GM21717 (cell line): ENCODE data around the gene ACSL3.
"Not testable (repeated sequence)": the region's sequence is repeated elsewhere in the genome, so short reads cannot be mapped to it uniquely, and the experiment has no call there.

Experiments used
- ATAC-seq: cut with Tn5 transposase; IDR thresholded peaks from one replicate; pipeline ENCODE4 v1.9.1; 2021; ENCODE audit warnings: mild to moderate bottlenecking, moderate library complexity; ENCODE audit not compliant: unreplicated experiment

ACSL3 gene

DNA sequence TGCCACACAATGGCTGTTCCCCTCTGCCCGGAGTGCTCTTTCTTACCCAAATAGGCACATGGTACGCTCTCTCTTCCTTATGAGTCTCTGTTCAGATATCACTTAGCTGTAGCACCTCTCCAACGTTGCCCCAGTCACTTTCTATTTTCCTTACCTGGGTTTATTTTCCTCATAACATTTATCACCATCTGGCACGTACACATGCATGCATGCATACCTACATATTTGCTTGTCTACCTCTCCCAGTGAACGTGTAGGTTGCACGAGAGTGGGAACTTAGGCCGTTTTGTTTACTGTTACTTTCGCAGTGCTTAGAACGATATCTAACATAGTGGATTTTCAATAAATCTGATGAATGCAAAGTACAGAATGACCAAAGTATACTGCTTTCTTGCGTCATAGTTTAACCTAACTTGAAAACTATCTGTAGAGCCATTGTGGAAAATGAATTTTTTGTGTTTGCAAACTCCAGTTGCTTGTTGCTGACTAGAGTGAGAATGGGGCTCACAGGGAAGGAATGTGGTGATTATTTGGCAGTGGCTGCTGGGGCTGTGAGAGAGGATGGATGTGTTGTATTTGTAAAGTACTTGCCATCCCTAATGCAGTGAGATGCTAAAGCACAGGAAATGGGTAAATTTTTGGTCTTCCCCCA is 47.1 kb downstream of the ACSL3 start:
- ATAC-seq = no peak

GRCh38 chr2:222909286-222909685 is 48.5 kb downstream of the ACSL3 start:
- ATAC-seq = no peak

GRCh38 chr2:222912117-222912516 is 51.3 kb downstream of the ACSL3 start:
- ATAC-seq = peak; percentile 98

DNA sequence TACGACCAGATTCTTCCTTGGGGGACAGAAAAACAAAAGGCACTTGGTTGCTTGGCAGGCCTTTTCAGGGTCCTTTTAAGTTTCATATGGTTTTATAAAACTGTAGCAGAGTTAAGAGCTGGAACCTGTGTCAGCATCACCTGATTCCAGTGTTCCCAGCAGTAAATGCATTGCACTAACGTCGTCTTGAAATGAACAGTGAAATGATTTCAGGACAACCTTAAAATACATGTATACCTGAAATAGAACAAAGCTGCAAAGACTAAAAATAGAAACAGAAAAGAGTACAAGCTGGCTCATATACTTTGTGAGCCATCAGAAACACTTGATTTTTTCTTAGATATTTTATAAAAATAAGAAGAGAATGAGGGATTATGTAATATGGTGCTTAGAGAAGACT is 51.9 kb downstream of the ACSL3 start:
- ATAC-seq = peak; percentile 4

DNA sequence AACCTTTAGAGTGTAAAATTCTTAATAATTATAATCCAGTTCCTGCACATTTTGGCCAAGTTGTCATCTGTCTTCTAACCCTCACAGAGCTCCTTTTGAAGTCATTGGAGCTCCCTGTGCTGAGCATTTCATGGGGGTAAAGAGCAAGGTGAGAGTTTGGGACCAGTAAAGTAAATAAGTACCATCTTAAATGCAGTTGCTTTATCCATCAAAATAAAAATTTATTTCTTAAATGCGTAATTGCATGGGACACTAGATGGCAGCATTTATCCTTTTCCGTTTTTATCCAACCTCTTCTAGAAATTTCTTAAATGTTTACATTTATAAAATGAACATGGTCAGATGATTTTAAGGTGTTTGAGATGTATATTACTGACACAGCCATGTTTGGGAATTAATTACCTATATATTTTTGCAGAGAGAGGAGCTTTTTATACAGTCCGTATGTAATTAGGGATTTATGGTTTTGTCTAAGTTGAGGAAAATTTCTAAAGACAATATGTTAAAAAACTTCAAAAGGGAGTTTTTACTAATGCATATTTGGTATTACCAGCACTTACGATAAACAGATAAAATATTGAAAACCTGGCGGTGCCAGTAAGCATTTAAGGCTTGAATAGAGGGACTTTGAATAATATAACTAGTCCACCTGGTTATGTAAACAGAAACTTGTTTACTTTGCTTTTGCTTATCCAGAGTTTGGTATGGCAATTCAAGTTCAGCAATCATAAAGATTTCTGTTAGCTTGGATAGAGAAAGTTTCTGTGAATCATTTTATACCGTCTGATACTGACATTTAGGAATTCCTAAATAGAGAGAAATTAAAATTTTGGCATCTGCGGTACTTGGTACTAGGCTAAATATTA is 54.5 kb downstream of the ACSL3 start:
- ATAC-seq = no peak

DNA sequence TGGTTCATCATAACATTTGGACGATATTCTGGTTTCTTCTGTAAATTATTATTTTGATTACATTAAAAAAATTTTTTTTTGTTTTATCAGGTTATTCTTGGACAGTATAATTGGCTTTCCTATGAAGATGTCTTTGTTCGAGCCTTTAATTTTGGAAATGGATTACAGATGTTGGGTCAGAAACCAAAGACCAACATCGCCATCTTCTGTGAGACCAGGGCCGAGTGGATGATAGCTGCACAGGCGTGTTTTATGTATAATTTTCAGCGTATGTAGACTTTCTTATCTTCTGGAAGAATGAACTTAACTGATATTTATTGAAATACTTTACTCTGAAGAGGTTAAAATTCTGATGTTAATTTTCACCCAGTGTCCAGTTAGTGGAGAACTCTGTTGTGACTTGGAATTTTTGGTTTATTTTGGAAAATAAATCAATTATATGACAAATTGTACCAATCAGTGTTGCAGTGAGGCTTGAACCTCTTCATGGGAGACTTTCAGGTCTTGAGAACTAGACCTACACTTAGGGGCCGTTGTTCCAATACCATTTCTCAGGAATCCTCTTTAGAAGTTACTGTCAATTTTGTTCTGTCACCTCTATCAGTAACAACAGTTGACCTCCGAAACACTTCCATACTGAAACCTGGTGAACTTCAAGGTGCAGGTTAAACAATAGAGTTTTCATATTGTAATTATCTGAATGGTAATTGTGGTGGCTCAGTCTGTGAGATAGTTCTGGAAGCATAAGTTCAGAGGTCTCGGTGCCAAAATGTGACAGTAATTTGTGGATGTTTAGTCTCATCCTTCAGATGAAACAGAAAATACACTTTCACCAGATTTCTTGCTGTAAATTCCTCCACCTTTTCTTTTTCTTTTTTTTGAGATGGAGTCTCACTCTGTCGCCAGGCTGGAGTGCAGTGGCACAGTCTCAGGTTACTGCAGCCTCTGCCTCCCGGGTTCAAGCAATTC is 55.7 kb downstream of the ACSL3 start:
- ATAC-seq = no peak

- not testable (repeated sequence) for ATAC-seq
These were observed 56.4 kb downstream of the ACSL3 start for GRCh38 chr2:222917212-222917611.

GRCh38 chr2:222919841-222920526 is 59.1 kb downstream of the ACSL3 start:
- ATAC-seq = no peak

DNA sequence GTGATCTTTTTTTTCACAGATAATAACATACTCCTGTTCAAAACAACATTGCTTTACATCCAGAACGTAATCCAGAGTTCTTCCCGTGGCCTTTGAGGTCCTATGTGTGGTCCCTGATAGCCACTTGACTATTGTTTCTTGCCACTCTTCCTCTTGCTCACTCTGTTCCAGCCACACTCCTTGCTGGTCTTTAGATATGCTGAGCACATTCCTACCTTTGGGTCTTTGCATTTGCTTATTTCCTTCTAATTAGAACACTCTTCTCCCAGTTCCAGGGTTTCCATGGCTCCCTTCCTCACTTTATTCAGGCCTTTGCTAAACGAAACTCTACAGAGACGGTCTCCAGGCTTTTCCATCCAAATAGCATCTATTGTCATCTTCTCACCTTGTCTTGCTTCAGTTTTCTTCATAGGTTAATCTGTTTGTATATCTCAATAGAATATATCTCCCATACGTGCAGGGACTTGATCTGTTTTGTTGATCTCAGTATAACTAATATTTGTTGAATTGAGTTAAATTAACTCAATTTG is 59.9 kb downstream of the ACSL3 start:
- ATAC-seq = no peak

- ATAC-seq = no peak
These were observed 61.4 kb downstream of the ACSL3 start for GRCh38 chr2:222922019-222922800.

GRCh38 chr2:222926915-222927314 is 66.1 kb downstream of the ACSL3 start:
- ATAC-seq = no peak

DNA sequence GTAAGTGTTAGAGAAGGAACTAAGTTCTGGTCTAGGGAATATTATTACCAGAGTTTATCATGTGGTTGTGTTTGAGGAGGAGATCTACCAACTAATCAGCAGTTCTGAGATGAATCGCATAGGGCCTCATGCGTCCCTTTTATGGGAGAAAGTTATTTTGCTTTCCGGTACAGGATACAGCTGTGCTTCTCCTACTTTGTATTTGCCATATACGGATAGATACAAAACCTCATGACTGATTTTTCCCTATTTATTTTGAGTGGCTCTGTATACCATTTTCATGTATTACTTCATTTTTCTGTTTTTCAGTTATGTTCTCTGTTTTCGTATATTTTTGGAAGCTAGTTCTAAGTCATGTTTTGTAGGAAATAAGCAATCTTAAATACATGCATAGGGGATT is 66.8 kb downstream of the ACSL3 start:
- ATAC-seq = no peak

- no peak for ATAC-seq
These were observed 67.5 kb downstream of the ACSL3 start for GRCh38 chr2:222928335-222928734.

DNA sequence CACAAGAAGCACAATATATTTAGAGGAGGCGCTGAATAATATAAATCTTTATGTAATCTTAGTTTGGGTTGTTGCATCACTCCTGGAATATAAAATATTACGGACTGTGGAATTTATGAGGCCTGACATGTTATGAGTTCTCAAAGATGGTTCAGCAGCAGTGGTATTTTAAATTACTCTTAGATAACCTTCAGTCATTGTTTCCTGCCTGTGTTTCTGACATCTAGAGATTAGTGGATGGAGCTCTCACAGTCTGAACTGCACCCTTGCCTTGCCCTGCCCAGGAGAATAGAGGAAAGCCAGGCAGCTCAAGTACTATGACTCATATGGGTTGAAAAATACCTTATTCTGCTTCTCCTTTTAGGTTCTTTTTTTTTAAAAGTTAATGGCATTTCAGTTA is 70.0 kb downstream of the ACSL3 start:
- ATAC-seq = no peak

DNA sequence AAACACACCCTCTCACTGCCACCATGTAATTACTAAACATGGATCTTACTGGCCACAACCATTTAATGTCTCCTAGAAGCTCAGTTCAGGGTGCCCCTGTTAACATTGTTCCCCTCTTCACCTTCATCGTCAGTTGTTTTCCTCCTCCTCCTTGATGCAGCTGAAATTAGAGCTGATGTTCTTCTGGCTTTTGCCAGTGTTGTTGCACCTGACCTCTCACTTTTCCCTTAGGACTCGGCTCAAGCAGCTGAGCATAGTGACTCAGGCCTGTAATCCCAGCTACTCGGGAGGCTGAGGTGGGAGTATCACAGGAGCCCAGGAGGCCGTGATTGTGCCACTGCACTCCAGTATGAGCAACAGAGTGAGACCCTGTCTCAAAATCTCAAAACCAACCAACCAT is 70.8 kb downstream of the ACSL3 start:
- no peak for ATAC-seq

- no peak for ATAC-seq
These were observed 72.6 kb downstream of the ACSL3 start for GRCh38 chr2:222933458-222933857.

- no peak for ATAC-seq
These were observed 75.0 kb downstream of the ACSL3 start for GRCh38 chr2:222935688-222936298.

DNA sequence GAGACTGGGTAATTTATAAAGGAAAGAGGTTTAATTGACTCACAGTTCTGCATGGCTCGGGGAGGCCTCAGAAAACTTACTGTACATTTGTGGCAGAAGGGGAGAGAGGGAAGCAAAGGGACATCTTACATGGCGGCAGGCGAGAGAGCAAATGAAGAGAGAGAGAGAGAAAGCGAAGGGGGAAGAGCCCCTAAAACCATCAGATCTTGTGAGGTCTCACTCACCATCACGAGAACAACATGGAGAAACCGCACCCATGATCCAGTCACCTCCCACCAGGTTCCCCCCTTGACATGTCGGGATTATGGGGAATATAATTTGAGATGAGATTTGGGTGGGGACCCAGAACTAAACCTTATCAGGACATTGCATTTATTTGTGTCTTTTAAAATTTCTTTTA is 75.9 kb downstream of the ACSL3 start:
- no peak for ATAC-seq

GRCh38 chr2:222938327-222938726 is 77.5 kb downstream of the ACSL3 start:
- ATAC-seq = no peak
